ENCODE results near the gene CHCHD4. TPM values are rescaled to one million over a fixed set of nuclear protein-coding genes. Genes with fewer than 3 reads are reported as not detected.

Gene CHCHD4
- total RNA-seq, 1 donor from 2014 or later = 16.0 TPM

GRCh38 chr3:14148041-14148985, 23.6 kb upstream of the CHCHD4 start:
- peak; percentile 31 for DNase-seq

- no peak for DNase-seq
These were observed 22.9 kb upstream of the CHCHD4 start for GRCh38 chr3:14147617-14148016.

- no peak for DNase-seq
These were observed 22.4 kb upstream of the CHCHD4 start for GRCh38 chr3:14147066-14147435.

GRCh38 chr3:14146381-14147065, 21.9 kb upstream of the CHCHD4 start:
- DNase-seq = no peak

GRCh38 chr3:14145670-14146380, 21.2 kb upstream of the CHCHD4 start:
- DNase-seq = no peak

- DNase-seq = peak; percentile 59
These were observed 20.6 kb upstream of the CHCHD4 start for GRCh38 chr3:14145236-14145635.

- DNase-seq = peak; percentile 99
These were observed 19.9 kb upstream of the CHCHD4 start for GRCh38 chr3:14144423-14145075.

GRCh38 chr3:14143271-14144225, 18.9 kb upstream of the CHCHD4 start:
- DNase-seq = peak; percentile 93

GRCh38 chr3:14142567-14143270, 18.0 kb upstream of the CHCHD4 start:
- DNase-seq = no peak

GRCh38 chr3:14141602-14142341, 17.1 kb upstream of the CHCHD4 start:
- DNase-seq = peak; percentile 44

- DNase-seq = no peak
These were observed 16.5 kb upstream of the CHCHD4 start for GRCh38 chr3:14141144-14141543.

GRCh38 chr3:14140668-14141067, 16.0 kb upstream of the CHCHD4 start:
- no peak for DNase-seq

- no peak for DNase-seq
These were observed 15.1 kb upstream of the CHCHD4 start for GRCh38 chr3:14139771-14140170.

- DNase-seq = no peak
These were observed 14.4 kb upstream of the CHCHD4 start for GRCh38 chr3:14138878-14139655.

- DNase-seq = no peak
These were observed 13.6 kb upstream of the CHCHD4 start for GRCh38 chr3:14138109-14138877.

- no peak for DNase-seq
These were observed 12.8 kb upstream of the CHCHD4 start for GRCh38 chr3:14137445-14137844.

- DNase-seq = no peak
These were observed 12.3 kb upstream of the CHCHD4 start for GRCh38 chr3:14137004-14137403.

GRCh38 chr3:14135581-14135980, 10.9 kb upstream of the CHCHD4 start:
- DNase-seq = no peak
